ENCODE data around the gene MAPK11. TPM values are rescaled to one million over a fixed set of nuclear protein-coding genes. Genes with fewer than 3 reads are reported as not detected.

MAPK11 gene
- total and polyA plus RNA-seq, 9 donors = 0.92 to 31.6 (median 12.0) TPM

GRCh38 chr22:50304528-50305392 is 34.6 kb upstream of the MAPK11 start:
- WGBS, 3 donors = 14 to 16% (median 16%) methylated on average over 21 to 22 of the region's 22 CpGs
- TF ChIP-seq CTCF (IDR thresholded peaks at IDR 0.05) (no peak), POLR2A (IDR thresholded peaks at IDR 0.05) (no peak), EP300 (IDR thresholded peaks at IDR 0.05) (no peak)
- no peaks in the 10 kb centered on the region for H3K36me3 ChIP-seq
- peak overlapping the region; percentile 37 to 91 for H3K27ac ChIP-seq
- peaks cover 64% of the 10 kb centered on the region for H3K4me1 ChIP-seq (ENCODE audit: insufficient read depth)
- no peaks in the 10 kb centered on the region for H3K9me3 ChIP-seq
- H3K4me3 ChIP-seq = peak overlapping the region; percentile 76
- DNase-seq = peak in 3 of 5 donors; percentile 50 to 73 (median 68)
- intact Hi-C loops (cut with DNase I) = no loop called here
- no peaks in the 10 kb centered on the region for H3K27me3 ChIP-seq

- Histone ChIP-seq H3K27ac (peak overlapping the region; percentile 37 to 91), H3K36me3 (no peaks in the 10 kb centered on the region), H3K4me3 (no peak overlapping the region), H3K4me1 (ENCODE audit: insufficient read depth) (peaks cover 65% of the 10 kb centered on the region), H3K9me3 (no peaks in the 10 kb centered on the region), H3K27me3 (no peaks in the 10 kb centered on the region)
- intact Hi-C loops (cut with DNase I) = no loop called here
- 20 to 40% (median 35%) methylated on average over 8 to 11 of the region's 11 CpGs for WGBS, 3 donors
- peak in 2 of 5 donors; percentile 61 to 66 for DNase-seq
- TF ChIP-seq CTCF (IDR thresholded peaks at IDR 0.05) (no peak), POLR2A (IDR thresholded peaks at IDR 0.05) (no peak), EP300 (IDR thresholded peaks at IDR 0.05) (no peak)
Measured at GRCh38 chr22:50303848-50304527, 33.8 kb upstream of the MAPK11 start.

- Histone ChIP-seq H3K4me3 (no peak overlapping the region), H3K4me1 (ENCODE audit: insufficient read depth) (peaks cover 66% of the 10 kb centered on the region), H3K36me3 (no peaks in the 10 kb centered on the region), H3K27me3 (no peaks in the 10 kb centered on the region), H3K9me3 (no peaks in the 10 kb centered on the region), H3K27ac (peak overlapping the region; percentile 37 to 91)
- TF ChIP-seq POLR2A (IDR thresholded peaks at IDR 0.05) (no peak), CTCF (IDR thresholded peaks at IDR 0.05) (no peak), EP300 (IDR thresholded peaks at IDR 0.05) (no peak)
- peak in 1 of 5 donors; percentile 38 for DNase-seq
- WGBS, 3 donors = 44 to 49% (median 48%) methylated on average over 7 of the region's 7 CpGs
- intact Hi-C loops (cut with DNase I) = no loop called here
Measured at GRCh38 chr22:50303515-50303847, 33.3 kb upstream of the MAPK11 start.

GRCh38 chr22:50302564-50302963 is 32.4 kb upstream of the MAPK11 start:
- 26 to 41% (median 38%) methylated on average over 3 to 5 of the region's 5 CpGs for WGBS, 3 donors
- Histone ChIP-seq H3K4me1 (ENCODE audit: insufficient read depth) (peaks cover 63% of the 10 kb centered on the region), H3K9me3 (no peaks in the 10 kb centered on the region), H3K27me3 (no peaks in the 10 kb centered on the region), H3K36me3 (no peaks in the 10 kb centered on the region), H3K27ac (peak overlapping the region; percentile 37 to 91), H3K4me3 (no peak overlapping the region)
- DNase-seq = peak in 1 of 5 donors; percentile 56
- TF ChIP-seq EP300 (IDR thresholded peaks at IDR 0.05) (no peak), CTCF (IDR thresholded peaks at IDR 0.05) (no peak), POLR2A (IDR thresholded peaks at IDR 0.05) (no peak)
- intact Hi-C loops (cut with DNase I) = no loop called here

Measured in ovary (tissue), 9 donors.